Neural cell (in vitro differentiated cells): ENCODE data around the gene CABCOCO1. TPM values are rescaled to one million over a fixed set of nuclear protein-coding genes. Genes with fewer than 3 reads are reported as not detected.

Experiments
- H2AFZ ChIP-seq: fragments of 200-600, 300-800 bp; sonication (generic), shearing (Covaris generic); 2 replicates; pipeline ENCODE4 v1.6.0; 2014; ENCODE audit warnings: low read depth, mild to moderate bottlenecking, antibody characterized with exemption, low read length, moderate library complexity
- H3F3A ChIP-seq: fragments of 200-600 bp; shearing (Covaris generic); 2 replicates; pipeline ENCODE4 v1.6.1; 2016; ENCODE audit warnings: mild to moderate bottlenecking, moderate library complexity, mixed read lengths, antibody characterized with exemption, low read length; ENCODE audit not compliant: insufficient read depth, poor library complexity, severe bottlenecking
- H3K27ac ChIP-seq: fragments of 200-600, 300-800 bp; sonication (generic), shearing (Covaris generic); 2 replicates; pipeline ENCODE4 v1.5.1; 2014; ENCODE audit warnings: mild to moderate bottlenecking, low read length, moderate library complexity
- H3K27me3 ChIP-seq: fragments of 300-800, 200-600 bp; sonication (generic), shearing (Covaris generic); 2 replicates; pipeline ENCODE4 v1.6.0; 2014; ENCODE audit warnings: mild to moderate bottlenecking, low read depth, low read length, moderate library complexity; ENCODE audit not compliant: insufficient read depth
- H3K36me3 ChIP-seq: fragments of 300-800, 200-600 bp; sonication (generic), shearing (Covaris generic); 2 replicates; pipeline ENCODE4 v1.5.1; 2014; ENCODE audit warnings: mild to moderate bottlenecking, antibody characterized with exemption, low read length, moderate library complexity; ENCODE audit not compliant: insufficient read depth
- H3K4me2 ChIP-seq: fragments of 300-800, 200-600 bp; sonication (generic), shearing (Covaris generic); 2 replicates; pipeline ENCODE4 v1.6.0; 2014; ENCODE audit warnings: mild to moderate bottlenecking, low read length
- H3K4me3 ChIP-seq: fragments of 300-800, 200-600 bp; sonication (generic), shearing (Covaris generic); 2 replicates; pipeline ENCODE4 v1.5.1; 2014; ENCODE audit warnings: mild to moderate bottlenecking, low read length, moderate library complexity
- H3K79me2 ChIP-seq: fragments of 200-600 bp; shearing (Covaris generic); replicated peaks from 2 replicates; pipeline ENCODE4 v1.6.0; 2014; ENCODE audit warnings: mild to moderate bottlenecking, low read length, moderate library complexity; ENCODE audit not compliant: insufficient read depth
- H3K9ac ChIP-seq: fragments of 300-800, 200-600 bp; sonication (generic), shearing (Covaris generic); 2 replicates; pipeline ENCODE4 v1.6.1; 2016; ENCODE audit warnings: mild to moderate bottlenecking, low read length, mixed read lengths
- H3K9me2 ChIP-seq: fragments of 200-600 bp; shearing (Covaris generic); 2 replicates; pipeline ENCODE4 v1.6.1; 2016; ENCODE audit warnings: mild to moderate bottlenecking, low read length, mixed read lengths; ENCODE audit not compliant: insufficient read depth
- H3K9me3 ChIP-seq: fragments of 200-600, 300-800 bp; sonication (generic), shearing (Covaris generic); 2 replicates; pipeline ENCODE4 v1.6.1; 2016; ENCODE audit warnings: mild to moderate bottlenecking, mixed run types, low read length, moderate library complexity, mixed read lengths
- H4K20me1 ChIP-seq: fragments of 200-600 bp; shearing (Covaris generic); 2 replicates; pipeline ENCODE4 v1.6.1; 2016; ENCODE audit warnings: mild to moderate bottlenecking, mixed run types; ENCODE audit not compliant: insufficient read depth
- CTCF ChIP-seq: fragments of 450-650 bp; IDR thresholded peaks from 2 replicates; pipeline ENCODE4 v1.5.1; 2014; ENCODE audit warnings: antibody characterized with exemption, mild to moderate bottlenecking, moderate library complexity; ENCODE audit not compliant: poor library complexity, severe bottlenecking
- EP300 ChIP-seq: fragments of 450-650 bp; conservative IDR thresholded peaks from 2 replicates; pipeline ENCODE4 v1.6.1; 2014; ENCODE audit warnings: antibody characterized with exemption, mild to moderate bottlenecking, moderate library complexity; ENCODE audit not compliant: poor library complexity, severe bottlenecking
- EZH2 ChIP-seq: fragments of 200-600, 300-800 bp; shearing (Covaris generic), sonication (generic); IDR thresholded peaks from 2 replicates; pipeline ENCODE4 v1.6.1; 2014; ENCODE audit warnings: antibody characterized with exemption, low read length, borderline replicate concordance, mild to moderate bottlenecking; ENCODE audit not compliant: insufficient read depth, poor library complexity, severe bottlenecking
- MXI1 ChIP-seq: fragments of 450-650 bp; conservative IDR thresholded peaks from 2 replicates; pipeline ENCODE4 v1.6.1; 2014; ENCODE audit warnings: antibody characterized with exemption, mild to moderate bottlenecking; ENCODE audit not compliant: poor library complexity, severe bottlenecking
- POLR2AphosphoS5 ChIP-seq: IDR thresholded peaks from 2 replicates; pipeline ENCODE4 v1.6.1; 2012
- RAD21 ChIP-seq: fragments of 450-650 bp; conservative IDR thresholded peaks from 2 replicates; pipeline ENCODE4 v1.6.1; 2014; ENCODE audit warnings: antibody characterized with exemption, mild to moderate bottlenecking, moderate library complexity
- SMC3 ChIP-seq: fragments of 450-650 bp; conservative IDR thresholded peaks from 2 replicates; pipeline ENCODE4 v1.6.1; 2014; ENCODE audit warnings: antibody characterized with exemption, mild to moderate bottlenecking, moderate library complexity; ENCODE audit not compliant: poor library complexity
- TAF1 ChIP-seq: IDR thresholded peaks from 2 replicates; pipeline ENCODE4 v1.6.1; 2012; ENCODE audit warnings: low read depth
- polyA plus RNA-seq: library from polyadenylated mRNA; depleted of rRNA; stranded (reverse); fragments of >200 nt; gene quantifications from 2 replicates; pipeline ENCODE4 v1.2.3, GENCODE V29; 2014
- TF ChIP-seq, protein P1 (sequence below): IDR thresholded peaks from 2 replicates; pipeline ENCODE4 v1.6.1; 2012; ENCODE audit warnings: borderline replicate concordance

CABCOCO1 gene
- polyA plus RNA-seq, 1 donor from 2014 or later: 0.31 TPM

DNA sequence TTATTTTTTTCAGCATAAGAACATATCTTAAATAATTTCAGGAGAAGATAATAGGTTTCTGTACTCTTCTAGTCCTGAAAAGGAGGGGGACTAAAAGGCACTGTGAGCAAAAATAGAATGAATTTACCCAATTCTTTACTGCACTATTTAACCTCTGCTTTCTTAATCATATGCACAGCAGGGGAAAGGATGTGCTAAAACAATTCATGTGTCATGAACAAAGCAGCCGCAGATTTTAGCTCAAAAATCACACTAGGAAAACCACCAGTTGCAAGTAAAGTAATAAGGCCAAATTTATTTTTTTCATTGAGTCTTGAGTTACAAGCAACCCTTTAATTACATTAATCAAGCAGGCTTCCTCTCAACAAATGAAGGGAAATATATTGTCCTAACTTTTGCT, 80.1 kb downstream of the CABCOCO1 start:
- Histone ChIP-seq H2AFZ (no peak overlapping the region), H3K9me2 (no peaks in the 10 kb centered on the region), H3K4me3 (no peak overlapping the region), H3K79me2 (no peaks in the 10 kb centered on the region), H3K4me2 (no peak overlapping the region), H4K20me1 (no peaks in the 10 kb centered on the region), H3K27ac (no peak overlapping the region), H3F3A (no peaks in the 10 kb centered on the region), H3K9me3 (no peaks in the 10 kb centered on the region), H3K36me3 (no peaks in the 10 kb centered on the region), H3K27me3 (no peaks in the 10 kb centered on the region), H3K9ac (no peak overlapping the region)
- no peak for TF ChIP-seq SMC3
- TF ChIP-seq, protein P1, sequence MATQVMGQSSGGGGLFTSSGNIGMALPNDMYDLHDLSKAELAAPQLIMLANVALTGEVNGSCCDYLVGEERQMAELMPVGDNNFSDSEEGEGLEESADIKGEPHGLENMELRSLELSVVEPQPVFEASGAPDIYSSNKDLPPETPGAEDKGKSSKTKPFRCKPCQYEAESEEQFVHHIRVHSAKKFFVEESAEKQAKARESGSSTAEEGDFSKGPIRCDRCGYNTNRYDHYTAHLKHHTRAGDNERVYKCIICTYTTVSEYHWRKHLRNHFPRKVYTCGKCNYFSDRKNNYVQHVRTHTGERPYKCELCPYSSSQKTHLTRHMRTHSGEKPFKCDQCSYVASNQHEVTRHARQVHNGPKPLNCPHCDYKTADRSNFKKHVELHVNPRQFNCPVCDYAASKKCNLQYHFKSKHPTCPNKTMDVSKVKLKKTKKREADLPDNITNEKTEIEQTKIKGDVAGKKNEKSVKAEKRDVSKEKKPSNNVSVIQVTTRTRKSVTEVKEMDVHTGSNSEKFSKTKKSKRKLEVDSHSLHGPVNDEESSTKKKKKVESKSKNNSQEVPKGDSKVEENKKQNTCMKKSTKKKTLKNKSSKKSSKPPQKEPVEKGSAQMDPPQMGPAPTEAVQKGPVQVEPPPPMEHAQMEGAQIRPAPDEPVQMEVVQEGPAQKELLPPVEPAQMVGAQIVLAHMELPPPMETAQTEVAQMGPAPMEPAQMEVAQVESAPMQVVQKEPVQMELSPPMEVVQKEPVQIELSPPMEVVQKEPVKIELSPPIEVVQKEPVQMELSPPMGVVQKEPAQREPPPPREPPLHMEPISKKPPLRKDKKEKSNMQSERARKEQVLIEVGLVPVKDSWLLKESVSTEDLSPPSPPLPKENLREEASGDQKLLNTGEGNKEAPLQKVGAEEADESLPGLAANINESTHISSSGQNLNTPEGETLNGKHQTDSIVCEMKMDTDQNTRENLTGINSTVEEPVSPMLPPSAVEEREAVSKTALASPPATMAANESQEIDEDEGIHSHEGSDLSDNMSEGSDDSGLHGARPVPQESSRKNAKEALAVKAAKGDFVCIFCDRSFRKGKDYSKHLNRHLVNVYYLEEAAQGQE: no peak
- no peak for TF ChIP-seq POLR2AphosphoS5
- TF ChIP-seq EZH2: no peak
- no peak for TF ChIP-seq TAF1
- TF ChIP-seq RAD21: no peak
- no peak for TF ChIP-seq MXI1

- Histone ChIP-seq H3K9ac (no peak overlapping the region), H3F3A (no peaks in the 10 kb centered on the region), H3K36me3 (no peaks in the 10 kb centered on the region), H4K20me1 (no peaks in the 10 kb centered on the region), H3K9me2 (no peaks in the 10 kb centered on the region), H3K9me3 (no peaks in the 10 kb centered on the region), H3K79me2 (no peaks in the 10 kb centered on the region), H3K27ac (no peak overlapping the region), H3K4me2 (no peak overlapping the region), H3K4me3 (no peak overlapping the region), H3K27me3 (no peaks in the 10 kb centered on the region), H2AFZ (no peak overlapping the region)
- TF ChIP-seq SMC3: no peak
- TF ChIP-seq EZH2: no peak
- TF ChIP-seq, protein P1: no peak
- TF ChIP-seq EP300: no peak
- no peak for TF ChIP-seq MXI1
- no peak for TF ChIP-seq TAF1
- TF ChIP-seq CTCF: no peak
- TF ChIP-seq POLR2AphosphoS5: no peak
- TF ChIP-seq RAD21: no peak
Measured at GRCh38 chr10:61744469-61744868, 81.7 kb downstream of the CABCOCO1 start.
